GM23338 (cell line): ENCODE data around the gene SERPINA6. TPM values are rescaled to one million over a fixed set of nuclear protein-coding genes. Genes with fewer than 3 reads are reported as not detected.
A peak's percentile ranks its signal among the peaks of the same experiment; 100 is the strongest.

Source experiments
- ATAC-seq: fragments of 200-7000 bp; cut with Tn5 transposase; 3 replicates; pipeline ENCODE4 v1.9.1; 2020
- DNase-seq: peaks from one replicate; pipeline ENCODE4 v3.0.0-alpha.2; 2015; ENCODE audit warnings: low spot score
- H2AFZ ChIP-seq: fragments of 200-600 bp; sonication (generic); 2 replicates; pipeline ENCODE4 v1.8.0; 2016; ENCODE audit warnings: antibody characterized with exemption, mild to moderate bottlenecking, moderate library complexity
- H3F3A ChIP-seq: fragments of 200-600 bp; sonication (generic); replicated peaks from 2 replicates; pipeline ENCODE4 v1.8.0; 2017; ENCODE audit warnings: antibody characterized with exemption, mixed run types, low read depth
- H3K27ac ChIP-seq: fragments of 200-600 bp; sonication (generic); 2 replicates; pipeline ENCODE4 v1.6.1; 2016; ENCODE audit warnings: low read depth
- H3K27me3 ChIP-seq: fragments of 200-600 bp; sonication (generic); 2 replicates; pipeline ENCODE4 v1.8.0; 2016; ENCODE audit warnings: mild to moderate bottlenecking, mixed run types, moderate library complexity; ENCODE audit not compliant: insufficient read depth
- H3K36me3 ChIP-seq: fragments of 200-600 bp; sonication (generic); 2 replicates; pipeline ENCODE4 v1.8.0; 2016; ENCODE audit warnings: mild to moderate bottlenecking; ENCODE audit not compliant: insufficient read depth
- H3K4me1 ChIP-seq: fragments of 200-600 bp; sonication (generic); 2 replicates; pipeline ENCODE4 v1.8.0; 2016; ENCODE audit warnings: mild to moderate bottlenecking, moderate library complexity; ENCODE audit not compliant: insufficient read depth
- H3K4me2 ChIP-seq: fragments of 200-600 bp; sonication (generic); 2 replicates; pipeline ENCODE4 v1.7.1; 2017; ENCODE audit warnings: mixed run types
- H3K4me3 ChIP-seq: fragments of 200-600 bp; sonication (generic); 2 replicates; pipeline ENCODE4 v1.6.1; 2016; ENCODE audit warnings: mixed run types
- H3K79me2 ChIP-seq: fragments of 200-600 bp; sonication (generic); replicated peaks from 2 replicates; pipeline ENCODE4 v1.8.0; 2017; ENCODE audit warnings: mild to moderate bottlenecking; ENCODE audit not compliant: insufficient read depth
- H3K9me2 ChIP-seq: fragments of 200-600 bp; sonication (generic); 2 replicates; pipeline ENCODE4 v1.8.0; 2017; ENCODE audit not compliant: insufficient read depth
- H4K20me1 ChIP-seq: fragments of 200-600 bp; sonication (generic); replicated peaks from 2 replicates; pipeline ENCODE4 v1.8.0; 2017; ENCODE audit warnings: mild to moderate bottlenecking; ENCODE audit not compliant: insufficient read depth
- H3K27ac Mint-ChIP-seq: 2 replicates; pipeline ENCODE4 v1.8.0; 2020; ENCODE audit warnings: inconsistent platforms, mild to moderate bottlenecking, moderate library complexity, mixed read lengths
- H3K27me3 Mint-ChIP-seq: 3 replicates; pipeline ENCODE4 v1.8.0; 2022; ENCODE audit warnings: low read depth, mild to moderate bottlenecking, moderate library complexity, mixed read lengths, inconsistent platforms; ENCODE audit not compliant: insufficient read depth, poor library complexity
- H3K36me3 Mint-ChIP-seq: 3 replicates; pipeline ENCODE4 v1.8.0; 2021; ENCODE audit warnings: low read depth, mild to moderate bottlenecking, inconsistent platforms, moderate library complexity, mixed read lengths
- H3K4me1 Mint-ChIP-seq: 3 replicates; pipeline ENCODE4 v1.8.0; 2020; ENCODE audit warnings: mild to moderate bottlenecking, inconsistent platforms, mixed read lengths
- H3K4me3 Mint-ChIP-seq: 3 replicates; pipeline ENCODE4 v1.8.0; 2021; ENCODE audit warnings: moderate library complexity, mild to moderate bottlenecking, inconsistent platforms, mixed read lengths
- H3K9me3 Mint-ChIP-seq: 3 replicates; pipeline ENCODE4 v1.8.0; 2020; ENCODE audit warnings: moderate library complexity, mild to moderate bottlenecking, inconsistent platforms, mixed read lengths
- CREB1 ChIP-seq: fragments of 250-450 bp; sonication (Bioruptor Pico); IDR thresholded peaks from 2 replicates; pipeline ENCODE4 v1.5.0; 2020; ENCODE audit warnings: low read depth, mild to moderate bottlenecking, moderate library complexity
- EZH2 ChIP-seq: fragments of 200-600 bp; sonication (generic); IDR thresholded peaks from one replicate; pipeline ENCODE4 v1.8.0; 2017; ENCODE audit warnings: antibody characterized with exemption, mild to moderate bottlenecking, low read depth; ENCODE audit not compliant: unreplicated experiment
- EZH2phosphoT487 ChIP-seq: fragments of 200-600 bp; sonication (generic); IDR thresholded peaks from one replicate; pipeline ENCODE4 v1.8.1; 2018; ENCODE audit warnings: antibody characterized with exemption; ENCODE audit not compliant: unreplicated experiment
- JUNB ChIP-seq: IDR thresholded peaks from one replicate; pipeline ENCODE4 v1.6.1; 2016; ENCODE audit warnings: antibody characterized with exemption; ENCODE audit not compliant: unreplicated experiment
- NANOG ChIP-seq: IDR thresholded peaks from 2 replicates; pipeline ENCODE4 v1.6.1; 2016; ENCODE audit warnings: antibody characterized with exemption, borderline replicate concordance
- STAT1 ChIP-seq: IDR thresholded peaks from one replicate; pipeline ENCODE4 v1.6.1; 2016; ENCODE audit warnings: antibody characterized with exemption; ENCODE audit not compliant: unreplicated experiment
- ZNF114 ChIP-seq: fragments of 250-450 bp; sonication (Bioruptor Pico); IDR thresholded peaks from 2 replicates; pipeline ENCODE4 v1.5.0; 2020; ENCODE audit warnings: mild to moderate bottlenecking, moderate library complexity
- ZNF331 ChIP-seq: fragments of 250-450 bp; sonication (Bioruptor Pico); IDR thresholded peaks from 2 replicates; pipeline ENCODE4 v1.5.0; 2020; ENCODE audit warnings: low read depth, mild to moderate bottlenecking, moderate library complexity
- polyA plus RNA-seq: library from polyadenylated mRNA; unstranded; fragments of >200 nt; fragmentation: Nextera tagmentation; extraction: Ambion mirVana; gene quantifications from 2 replicates; pipeline ENCODE4 v1.2.1, GENCODE V29; 2016
- total RNA-seq: library from RNA; depleted of rRNA; stranded (reverse); fragments of >200 nt; shearing (Covaris generic); gene quantifications from 2 replicates; pipeline ENCODE4 v1.2.3, GENCODE V29; 2014
- TF ChIP-seq, protein P1 (sequence below), 2 experiments: fragments of 200-600 bp in 1 of 2; sonication (generic) in 1 of 2; conservative IDR thresholded peaks; 2 replicates each; pipeline versions ENCODE4 v1.5.1 to v1.6.1; 2016 to 2017; ENCODE audit warnings: antibody characterized with exemption in 2 of 2, low read depth in 2 of 2, mild to moderate bottlenecking in 2 of 2, moderate library complexity in 1 of 2
- TF ChIP-seq, protein P2 (sequence below): IDR thresholded peaks from 2 replicates; pipeline ENCODE4 v1.6.1; 2016; ENCODE audit warnings: antibody characterized with exemption
- TF ChIP-seq, protein P3 (sequence below): IDR thresholded peaks from one replicate; pipeline ENCODE4 v1.6.1; 2018; ENCODE audit warnings: antibody characterized with exemption; ENCODE audit not compliant: unreplicated experiment

Gene SERPINA6
- total and polyA plus RNA-seq, 2 experiments from 2014 or later, result not detected

DNA sequence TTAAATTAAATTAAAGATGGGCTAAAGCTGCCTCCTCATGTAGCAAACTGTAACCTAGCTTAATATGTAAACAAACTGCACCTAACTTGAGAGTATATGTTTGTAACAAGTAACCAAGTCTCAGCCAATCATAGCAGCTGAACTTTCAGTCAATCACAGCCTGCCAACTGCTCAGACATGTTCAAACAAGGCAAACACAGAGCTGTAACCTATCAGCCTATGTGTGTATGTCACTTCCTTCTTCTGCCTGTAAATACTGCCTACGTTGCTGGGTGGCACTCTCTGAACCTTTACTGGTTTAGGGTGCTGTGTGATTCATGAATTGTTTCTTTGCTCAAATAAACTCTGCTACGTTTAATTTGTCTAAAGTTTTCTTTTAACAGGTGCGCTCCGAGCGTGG, 2.9 kb downstream of the SERPINA6 start (continued):
- TF ChIP-seq JUNB (no peak), ZNF331 (CRISPR knock-in tag) (no peak)
- TF ChIP-seq, protein P1, sequence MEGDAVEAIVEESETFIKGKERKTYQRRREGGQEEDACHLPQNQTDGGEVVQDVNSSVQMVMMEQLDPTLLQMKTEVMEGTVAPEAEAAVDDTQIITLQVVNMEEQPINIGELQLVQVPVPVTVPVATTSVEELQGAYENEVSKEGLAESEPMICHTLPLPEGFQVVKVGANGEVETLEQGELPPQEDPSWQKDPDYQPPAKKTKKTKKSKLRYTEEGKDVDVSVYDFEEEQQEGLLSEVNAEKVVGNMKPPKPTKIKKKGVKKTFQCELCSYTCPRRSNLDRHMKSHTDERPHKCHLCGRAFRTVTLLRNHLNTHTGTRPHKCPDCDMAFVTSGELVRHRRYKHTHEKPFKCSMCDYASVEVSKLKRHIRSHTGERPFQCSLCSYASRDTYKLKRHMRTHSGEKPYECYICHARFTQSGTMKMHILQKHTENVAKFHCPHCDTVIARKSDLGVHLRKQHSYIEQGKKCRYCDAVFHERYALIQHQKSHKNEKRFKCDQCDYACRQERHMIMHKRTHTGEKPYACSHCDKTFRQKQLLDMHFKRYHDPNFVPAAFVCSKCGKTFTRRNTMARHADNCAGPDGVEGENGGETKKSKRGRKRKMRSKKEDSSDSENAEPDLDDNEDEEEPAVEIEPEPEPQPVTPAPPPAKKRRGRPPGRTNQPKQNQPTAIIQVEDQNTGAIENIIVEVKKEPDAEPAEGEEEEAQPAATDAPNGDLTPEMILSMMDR (conservative IDR thresholded peaks at IDR 0.05; ENCODE audit: low read depth in 2 of 2), result no peak

DNA sequence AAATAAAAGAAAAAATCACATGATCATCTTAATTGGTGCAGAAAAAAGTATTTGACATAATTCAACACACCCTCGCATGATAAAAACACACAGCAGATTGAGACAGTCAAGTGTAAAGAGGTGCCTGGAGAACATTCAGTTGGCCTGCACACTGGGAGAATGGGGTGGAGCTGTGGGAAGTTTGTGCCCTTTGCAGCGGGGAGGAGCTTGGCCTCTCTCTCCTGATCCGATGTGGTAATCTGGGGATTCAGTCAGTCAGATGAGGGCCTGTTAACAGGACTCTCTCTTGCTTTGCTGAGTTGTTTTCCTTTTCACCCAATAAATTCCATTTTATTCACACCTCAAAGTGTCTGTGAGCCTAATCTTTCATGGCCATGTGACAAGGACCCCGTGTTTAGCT, 5.9 kb downstream of the SERPINA6 start:
- Mint-ChIP-seq H3K9me3 (no peaks in the 10 kb centered on the region), H3K27me3 (peaks cover 9% of the 10 kb centered on the region), H3K4me1 (no peaks in the 10 kb centered on the region), H3K4me3 (no peak overlapping the region), H3K36me3 (no peaks in the 10 kb centered on the region), H3K27ac (no peak overlapping the region)
- Histone ChIP-seq H3K27ac (no peak overlapping the region), H3K27me3 (no peaks in the 10 kb centered on the region), H3K36me3 (no peaks in the 10 kb centered on the region), H3K79me2 (no peaks in the 10 kb centered on the region), H3F3A (no peaks in the 10 kb centered on the region), H3K9me2 (no peaks in the 10 kb centered on the region), H3K4me3 (no peak overlapping the region), H4K20me1 (no peaks in the 10 kb centered on the region), H3K4me1 (no peaks in the 10 kb centered on the region), H2AFZ (no peak overlapping the region), H3K4me2 (no peak overlapping the region)
- ATAC-seq (peak; percentile 45), DNase-seq (no peak)
- TF ChIP-seq EZH2phosphoT487 (no peak), CREB1 (CRISPR knock-in tag) (no peak), ZNF331 (CRISPR knock-in tag) (no peak), STAT1 (no peak), NANOG (no peak), JUNB (no peak), ZNF114 (CRISPR knock-in tag) (no peak), EZH2 (no peak)
- TF ChIP-seq, protein P1 (conservative IDR thresholded peaks at IDR 0.05; ENCODE audit: low read depth in 2 of 2), result no peak
- TF ChIP-seq, protein P2, sequence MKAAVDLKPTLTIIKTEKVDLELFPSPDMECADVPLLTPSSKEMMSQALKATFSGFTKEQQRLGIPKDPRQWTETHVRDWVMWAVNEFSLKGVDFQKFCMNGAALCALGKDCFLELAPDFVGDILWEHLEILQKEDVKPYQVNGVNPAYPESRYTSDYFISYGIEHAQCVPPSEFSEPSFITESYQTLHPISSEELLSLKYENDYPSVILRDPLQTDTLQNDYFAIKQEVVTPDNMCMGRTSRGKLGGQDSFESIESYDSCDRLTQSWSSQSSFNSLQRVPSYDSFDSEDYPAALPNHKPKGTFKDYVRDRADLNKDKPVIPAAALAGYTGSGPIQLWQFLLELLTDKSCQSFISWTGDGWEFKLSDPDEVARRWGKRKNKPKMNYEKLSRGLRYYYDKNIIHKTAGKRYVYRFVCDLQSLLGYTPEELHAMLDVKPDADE, result no peak
- TF ChIP-seq, protein P3, sequence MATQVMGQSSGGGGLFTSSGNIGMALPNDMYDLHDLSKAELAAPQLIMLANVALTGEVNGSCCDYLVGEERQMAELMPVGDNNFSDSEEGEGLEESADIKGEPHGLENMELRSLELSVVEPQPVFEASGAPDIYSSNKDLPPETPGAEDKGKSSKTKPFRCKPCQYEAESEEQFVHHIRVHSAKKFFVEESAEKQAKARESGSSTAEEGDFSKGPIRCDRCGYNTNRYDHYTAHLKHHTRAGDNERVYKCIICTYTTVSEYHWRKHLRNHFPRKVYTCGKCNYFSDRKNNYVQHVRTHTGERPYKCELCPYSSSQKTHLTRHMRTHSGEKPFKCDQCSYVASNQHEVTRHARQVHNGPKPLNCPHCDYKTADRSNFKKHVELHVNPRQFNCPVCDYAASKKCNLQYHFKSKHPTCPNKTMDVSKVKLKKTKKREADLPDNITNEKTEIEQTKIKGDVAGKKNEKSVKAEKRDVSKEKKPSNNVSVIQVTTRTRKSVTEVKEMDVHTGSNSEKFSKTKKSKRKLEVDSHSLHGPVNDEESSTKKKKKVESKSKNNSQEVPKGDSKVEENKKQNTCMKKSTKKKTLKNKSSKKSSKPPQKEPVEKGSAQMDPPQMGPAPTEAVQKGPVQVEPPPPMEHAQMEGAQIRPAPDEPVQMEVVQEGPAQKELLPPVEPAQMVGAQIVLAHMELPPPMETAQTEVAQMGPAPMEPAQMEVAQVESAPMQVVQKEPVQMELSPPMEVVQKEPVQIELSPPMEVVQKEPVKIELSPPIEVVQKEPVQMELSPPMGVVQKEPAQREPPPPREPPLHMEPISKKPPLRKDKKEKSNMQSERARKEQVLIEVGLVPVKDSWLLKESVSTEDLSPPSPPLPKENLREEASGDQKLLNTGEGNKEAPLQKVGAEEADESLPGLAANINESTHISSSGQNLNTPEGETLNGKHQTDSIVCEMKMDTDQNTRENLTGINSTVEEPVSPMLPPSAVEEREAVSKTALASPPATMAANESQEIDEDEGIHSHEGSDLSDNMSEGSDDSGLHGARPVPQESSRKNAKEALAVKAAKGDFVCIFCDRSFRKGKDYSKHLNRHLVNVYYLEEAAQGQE, result no peak
